Measurements from ENCODE around the gene ZXDC. TPM values are rescaled to one million over a fixed set of nuclear protein-coding genes. Genes with fewer than 3 reads are reported as not detected.

ZXDC gene
- total and polyA plus RNA-seq, 5 experiments from 2014 or later: 11.4 to 61.0 (median 27.0) TPM

GRCh38 chr3:126503701-126504100 is 28.0 kb upstream of the ZXDC start:
- Mint-ChIP-seq H3K36me3 (no peaks in the 10 kb centered on the region), H3K4me1 (peaks cover 1 to 6% (median 4%) of the 10 kb centered on the region in 4 donors), H3K27ac (no peak overlapping the region), H3K9me3 (no peaks in the 10 kb centered on the region), H3K4me3 (no peak overlapping the region), H3K27me3 (peaks cover 3 to 7% (median 5%) of the 10 kb centered on the region in 5 donors)
- POLR2A ChIA-PET: no interaction called here
- ATAC-seq: no peak
- DNase-seq: no peak

GRCh38 chr3:126502656-126503055 is 27.0 kb upstream of the ZXDC start:
- no peak overlapping the region for H3K27ac Mint-ChIP-seq
- no peak overlapping the region for H3K4me3 Mint-ChIP-seq
- ATAC-seq (no peak), DNase-seq (no peak)
- peaks cover 3 to 7% (median 5%) of the 10 kb centered on the region in 5 donors for H3K27me3 Mint-ChIP-seq
- POLR2A ChIA-PET: no interaction called here
- no peaks in the 10 kb centered on the region for H3K36me3 Mint-ChIP-seq
- no peaks in the 10 kb centered on the region for H3K9me3 Mint-ChIP-seq
- H3K4me1 Mint-ChIP-seq: peaks cover 3 to 11% (median 6%) of the 10 kb centered on the region in 4 donors

- no peak overlapping the region for H3K27ac Mint-ChIP-seq
- peaks cover 3 to 7% (median 5%) of the 10 kb centered on the region in 5 donors for H3K27me3 Mint-ChIP-seq
These were observed 26.0 kb upstream of the ZXDC start for GRCh38 chr3:126501736-126502135.

GRCh38 chr3:126501054-126501453 is 25.4 kb upstream of the ZXDC start:
- H3K36me3 Mint-ChIP-seq: no peaks in the 10 kb centered on the region
- H3K27ac Mint-ChIP-seq: no peak overlapping the region
- POLR2A ChIA-PET: no interaction called here
- DNase-seq (no peak), ATAC-seq (no peak)
- H3K4me1 Mint-ChIP-seq: peaks cover 7 to 18% (median 12%) of the 10 kb centered on the region in 4 donors
- H3K4me3 Mint-ChIP-seq: no peak overlapping the region
- peaks cover under 1 to 7% (median 5%) of the 10 kb centered on the region in 5 donors for H3K27me3 Mint-ChIP-seq
- H3K9me3 Mint-ChIP-seq: no peaks in the 10 kb centered on the region

More at GRCh38 chr3:126501736-126502135, 26.0 kb upstream of the ZXDC start:
- no peak for ATAC-seq
- Mint-ChIP-seq H3K36me3 (no peaks in the 10 kb centered on the region), H3K4me1 (peaks cover 7 to 18% (median 12%) of the 10 kb centered on the region in 4 donors), H3K9me3 (no peaks in the 10 kb centered on the region), H3K4me3 (no peak overlapping the region)
- DNase-seq: no peak
- POLR2A ChIA-PET: no interaction called here

- no peak for ATAC-seq
- DNase-seq: no peak
- POLR2A ChIA-PET: no interaction called here
- Mint-ChIP-seq H3K36me3 (no peaks in the 10 kb centered on the region), H3K27ac (peak overlapping the region in 3 of 10 donors; percentile 36 to 60 (median 55)), H3K4me3 (no peak overlapping the region), H3K4me1 (peaks cover 7 to 18% (median 12%) of the 10 kb centered on the region in 4 donors), H3K9me3 (no peaks in the 10 kb centered on the region), H3K27me3 (peaks cover 0 to 4% (median 2%) of the 10 kb centered on the region in 5 donors)
These were observed 24.3 kb upstream of the ZXDC start for GRCh38 chr3:126500016-126500415.

- peak overlapping the region in 5 of 10 donors; percentile 56 to 98 (median 96) for H3K27ac Mint-ChIP-seq
- H3K9me3 Mint-ChIP-seq: no peaks in the 10 kb centered on the region
- DNase-seq (no peak), ATAC-seq (no peak)
- no peak overlapping the region for H3K4me3 Mint-ChIP-seq
- H3K4me1 Mint-ChIP-seq: peaks cover 7 to 20% (median 12%) of the 10 kb centered on the region in 4 donors
- H3K36me3 Mint-ChIP-seq: no peaks in the 10 kb centered on the region
- POLR2A ChIA-PET: no interaction called here
- H3K27me3 Mint-ChIP-seq: peaks cover 0 to 2% (median 0%) of the 10 kb centered on the region in 5 donors
These were observed 23.7 kb upstream of the ZXDC start for GRCh38 chr3:126499401-126499800.

GRCh38 chr3:126498929-126499328 is 23.2 kb upstream of the ZXDC start:
- DNase-seq (peak in 3 of 10 donors; percentile 24 to 48 (median 32)), ATAC-seq (peak in 1 of 2 donors; percentile 54)
- Mint-ChIP-seq H3K4me1 (peaks cover 7 to 24% (median 12%) of the 10 kb centered on the region in 4 donors), H3K9me3 (no peaks in the 10 kb centered on the region), H3K4me3 (peak overlapping the region in 8 of 10 donors; percentile 42 to 83 (median 76)), H3K27ac (peak overlapping the region; percentile 81 to 98 (median 96)), H3K36me3 (no peaks in the 10 kb centered on the region), H3K27me3 (no peaks in the 10 kb centered on the region)
- POLR2A ChIA-PET: no interaction called here

GRCh38 chr3:126498461-126498860 is 22.8 kb upstream of the ZXDC start:
- H3K36me3 Mint-ChIP-seq: no peaks in the 10 kb centered on the region
- peak overlapping the region; percentile 81 to 98 (median 96) for H3K27ac Mint-ChIP-seq
- H3K27me3 Mint-ChIP-seq: no peaks in the 10 kb centered on the region
- DNase-seq: peak in 1 of 10 donors; percentile 15
- POLR2A ChIA-PET: interaction anchor here (1.4 kb wide), 1 partner anchor 23 kb away, joined by 4 read pairs; the partner anchor contains the start of gene ZXDC
- peaks cover 8 to 25% (median 12%) of the 10 kb centered on the region in 4 donors for H3K4me1 Mint-ChIP-seq
- H3K4me3 Mint-ChIP-seq: peak overlapping the region in 8 of 10 donors; percentile 42 to 83 (median 76)
- H3K9me3 Mint-ChIP-seq: no peaks in the 10 kb centered on the region
- ATAC-seq: no peak

GRCh38 chr3:126497956-126498355 is 22.3 kb upstream of the ZXDC start:
- Mint-ChIP-seq H3K27ac (peak overlapping the region in 5 of 10 donors; percentile 13 to 97 (median 61)), H3K4me1 (peaks cover 9 to 28% (median 14%) of the 10 kb centered on the region in 4 donors), H3K9me3 (no peaks in the 10 kb centered on the region), H3K4me3 (no peak overlapping the region), H3K27me3 (no peaks in the 10 kb centered on the region), H3K36me3 (no peaks in the 10 kb centered on the region)
- no peak for DNase-seq
- ATAC-seq: no peak
- POLR2A ChIA-PET: interaction anchor here (0.6 to 1.4 kb wide), 2 partner anchors 22 to 25 kb away, joined by 3 to 4 read pairs; partner anchors contain the start of gene ZXDC

GRCh38 chr3:126496894-126497850 is 21.5 kb upstream of the ZXDC start:
- no peaks in the 10 kb centered on the region for H3K27me3 Mint-ChIP-seq
- no peaks in the 10 kb centered on the region for H3K36me3 Mint-ChIP-seq
- POLR2A ChIA-PET: interaction anchor here (0.6 to 1.4 kb wide), 2 partner anchors 21 to 26 kb away, joined by 3 to 4 read pairs; partner anchors contain the start of gene ZXDC
- peaks cover 9 to 28% (median 14%) of the 10 kb centered on the region in 4 donors for H3K4me1 Mint-ChIP-seq
- peak overlapping the region in 6 of 10 donors; percentile 52 to 83 (median 73) for H3K4me3 Mint-ChIP-seq
- peak in 1 of 2 donors; percentile 76 for ATAC-seq
- H3K27ac Mint-ChIP-seq: peak overlapping the region in 9 of 10 donors; percentile 49 to 97 (median 90)
- peak in 3 of 10 donors; percentile 50 to 68 (median 53) for DNase-seq
- H3K9me3 Mint-ChIP-seq: no peaks in the 10 kb centered on the region

GRCh38 chr3:126495786-126496185 is 20.1 kb upstream of the ZXDC start:
- no peak overlapping the region for H3K27ac Mint-ChIP-seq
- no peaks in the 10 kb centered on the region for H3K36me3 Mint-ChIP-seq
- no peak for ATAC-seq
- H3K9me3 Mint-ChIP-seq: no peaks in the 10 kb centered on the region
- no peak for DNase-seq
- POLR2A ChIA-PET: no interaction called here
- no peaks in the 10 kb centered on the region for H3K27me3 Mint-ChIP-seq
- peaks cover 9 to 28% (median 14%) of the 10 kb centered on the region in 4 donors for H3K4me1 Mint-ChIP-seq
- H3K4me3 Mint-ChIP-seq: no peak overlapping the region

GRCh38 chr3:126494970-126495230 is 19.2 kb upstream of the ZXDC start:
- no peak for ATAC-seq
- H3K4me3 Mint-ChIP-seq: no peak overlapping the region
- H3K4me1 Mint-ChIP-seq: peaks cover 9 to 28% (median 13%) of the 10 kb centered on the region in 4 donors
- POLR2A ChIA-PET: no interaction called here
- H3K27ac Mint-ChIP-seq: peak overlapping the region in 3 of 10 donors; percentile 28 to 80 (median 75)
- no peaks in the 10 kb centered on the region for H3K9me3 Mint-ChIP-seq
- no peak for DNase-seq
- no peaks in the 10 kb centered on the region for H3K36me3 Mint-ChIP-seq
- H3K27me3 Mint-ChIP-seq: no peaks in the 10 kb centered on the region
